ENCODE results near the gene ADGRG6.

ADGRG6 gene

DNA sequence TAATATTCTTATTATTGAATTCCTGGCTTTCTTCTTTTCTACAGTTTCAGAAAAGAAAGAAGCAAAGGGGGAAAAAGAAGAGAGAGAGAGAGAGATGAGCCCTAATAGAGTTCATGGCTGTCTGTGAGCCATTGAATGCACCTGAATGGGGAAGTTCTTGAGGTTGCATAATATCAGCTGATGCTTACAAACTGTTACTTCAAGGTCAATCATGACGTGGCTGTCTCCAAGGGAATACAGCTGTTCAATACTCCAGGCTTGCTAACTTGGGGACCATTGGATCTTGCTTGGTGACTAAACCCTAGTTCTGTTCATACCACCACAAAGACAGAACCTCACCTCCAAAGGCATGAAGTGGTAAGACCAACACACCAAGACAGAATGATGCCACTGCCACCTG is 180.4 kb downstream of the ADGRG6 start:
- Histone ChIP-seq H3K9ac (ENCODE audit: low read depth, low read length, poor library complexity, severe bottlenecking) (no peak overlapping the region), H3K9me2 (replicated peaks; ENCODE audit: low read depth, low read length) (no peaks in the 10 kb centered on the region), H3K4me1 (ENCODE audit: insufficient read depth, low read length, poor library complexity, severe bottlenecking) (peaks cover 6% of the 10 kb centered on the region), H3K4me3 (ENCODE audit: low read length, poor library complexity, severe bottlenecking) (no peak overlapping the region), H4K20me1 (ENCODE audit: insufficient read depth, low read length, poor library complexity, severe bottlenecking) (no peaks in the 10 kb centered on the region), H3K9me3 (ENCODE audit: insufficient read depth, low read depth, low read length) (0 out of 2 replicates have a peak, but pooled peaks cover 8% of the 10 kb centered on the region), H3F3A (ENCODE audit: low read depth) (no peaks in the 10 kb centered on the region), H3K27me3 (ENCODE audit: insufficient read depth, low read length, poor library complexity, severe bottlenecking) (no peaks in the 10 kb centered on the region), H2AFZ (ENCODE audit: low read length) (no peak overlapping the region), H3K4me2 (ENCODE audit: low read depth, low read length, poor library complexity, severe bottlenecking) (no peak overlapping the region), H3K36me3 (ENCODE audit: insufficient read depth, low read length) (no peaks in the 10 kb centered on the region), H3K79me2 (ENCODE audit: insufficient read depth, low read length) (no peaks in the 10 kb centered on the region)
- TF ChIP-seq EZH2phosphoT487 (IDR thresholded peaks at IDR 0.05; ENCODE audit: borderline replicate concordance), result no peak
- TF ChIP-seq, protein P1, sequence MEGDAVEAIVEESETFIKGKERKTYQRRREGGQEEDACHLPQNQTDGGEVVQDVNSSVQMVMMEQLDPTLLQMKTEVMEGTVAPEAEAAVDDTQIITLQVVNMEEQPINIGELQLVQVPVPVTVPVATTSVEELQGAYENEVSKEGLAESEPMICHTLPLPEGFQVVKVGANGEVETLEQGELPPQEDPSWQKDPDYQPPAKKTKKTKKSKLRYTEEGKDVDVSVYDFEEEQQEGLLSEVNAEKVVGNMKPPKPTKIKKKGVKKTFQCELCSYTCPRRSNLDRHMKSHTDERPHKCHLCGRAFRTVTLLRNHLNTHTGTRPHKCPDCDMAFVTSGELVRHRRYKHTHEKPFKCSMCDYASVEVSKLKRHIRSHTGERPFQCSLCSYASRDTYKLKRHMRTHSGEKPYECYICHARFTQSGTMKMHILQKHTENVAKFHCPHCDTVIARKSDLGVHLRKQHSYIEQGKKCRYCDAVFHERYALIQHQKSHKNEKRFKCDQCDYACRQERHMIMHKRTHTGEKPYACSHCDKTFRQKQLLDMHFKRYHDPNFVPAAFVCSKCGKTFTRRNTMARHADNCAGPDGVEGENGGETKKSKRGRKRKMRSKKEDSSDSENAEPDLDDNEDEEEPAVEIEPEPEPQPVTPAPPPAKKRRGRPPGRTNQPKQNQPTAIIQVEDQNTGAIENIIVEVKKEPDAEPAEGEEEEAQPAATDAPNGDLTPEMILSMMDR (conservative IDR thresholded peaks at IDR 0.05; ENCODE audit: low read length), result no peak

DNA sequence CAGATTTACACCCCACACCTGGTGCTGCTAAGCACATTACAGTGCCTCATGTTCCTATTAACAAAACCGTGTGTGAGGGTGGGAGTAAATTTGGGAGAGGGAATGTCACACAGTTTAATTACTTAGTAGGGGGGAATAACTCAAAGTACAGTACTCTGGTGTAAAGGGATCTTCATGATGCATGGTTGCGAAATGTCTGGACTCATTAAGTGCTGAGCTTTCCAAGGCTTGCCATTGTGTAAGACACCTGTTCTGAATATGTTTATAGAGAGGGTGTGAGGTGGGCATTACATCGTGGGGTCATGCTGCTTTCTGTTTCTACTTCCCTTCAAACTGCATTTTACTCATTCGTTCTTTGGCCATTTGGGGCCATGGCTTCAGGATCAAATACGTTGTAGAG is 181.2 kb downstream of the ADGRG6 start:
- no peak for TF ChIP-seq EZH2phosphoT487 (IDR thresholded peaks at IDR 0.05; ENCODE audit: borderline replicate concordance)
- TF ChIP-seq, protein P1 (conservative IDR thresholded peaks at IDR 0.05; ENCODE audit: low read length), result no peak
- H3K4me1 ChIP-seq (ENCODE audit: insufficient read depth, low read length, poor library complexity, severe bottlenecking), result peaks cover 6% of the 10 kb centered on the region
- no peaks in the 10 kb centered on the region for H3K79me2 ChIP-seq (ENCODE audit: insufficient read depth, low read length)
- H3K36me3 ChIP-seq (ENCODE audit: insufficient read depth, low read length), result no peaks in the 10 kb centered on the region
- H3F3A ChIP-seq (ENCODE audit: low read depth), result no peaks in the 10 kb centered on the region
- H3K9ac ChIP-seq (ENCODE audit: low read depth, low read length, poor library complexity, severe bottlenecking), result no peak overlapping the region
- no peaks in the 10 kb centered on the region for H4K20me1 ChIP-seq (ENCODE audit: insufficient read depth, low read length, poor library complexity, severe bottlenecking)
- no peaks in the 10 kb centered on the region for H3K27me3 ChIP-seq (ENCODE audit: insufficient read depth, low read length, poor library complexity, severe bottlenecking)
- no peak overlapping the region for H2AFZ ChIP-seq (ENCODE audit: low read length)
- H3K9me2 ChIP-seq (replicated peaks; ENCODE audit: low read depth, low read length), result no peaks in the 10 kb centered on the region
- H3K4me2 ChIP-seq (ENCODE audit: low read depth, low read length, poor library complexity, severe bottlenecking), result no peak overlapping the region
- H3K9me3 ChIP-seq (ENCODE audit: insufficient read depth, low read depth, low read length), result 0 out of 2 replicates have a peak, but pooled peaks cover 4% of the 10 kb centered on the region
- no peak overlapping the region for H3K4me3 ChIP-seq (ENCODE audit: low read length, poor library complexity, severe bottlenecking)

DNA sequence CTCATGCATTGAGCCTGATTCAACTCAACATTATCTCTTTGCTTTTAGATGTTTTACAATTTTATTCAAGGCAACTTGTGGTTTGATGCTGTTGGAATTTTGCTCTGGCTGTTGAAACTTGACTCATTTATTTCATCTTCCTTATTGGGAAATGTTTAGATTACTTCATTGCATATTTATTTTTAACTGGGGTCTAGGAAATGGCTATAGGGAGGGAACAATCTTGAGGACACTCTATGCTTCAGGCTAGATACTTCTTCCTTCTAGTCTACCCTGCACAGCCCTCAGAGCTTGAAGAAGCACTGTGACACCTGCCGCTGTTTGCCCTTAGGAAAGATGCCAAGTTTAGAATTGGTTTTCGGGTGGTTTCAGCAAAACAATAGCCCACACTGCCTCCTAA is 183.4 kb downstream of the ADGRG6 start:
- Histone ChIP-seq H3K4me3 (ENCODE audit: low read length, poor library complexity, severe bottlenecking) (no peak overlapping the region), H3K4me1 (ENCODE audit: insufficient read depth, low read length, poor library complexity, severe bottlenecking) (no peaks in the 10 kb centered on the region), H3K9me2 (replicated peaks; ENCODE audit: low read depth, low read length) (no peaks in the 10 kb centered on the region), H4K20me1 (ENCODE audit: insufficient read depth, low read length, poor library complexity, severe bottlenecking) (no peaks in the 10 kb centered on the region), H3F3A (ENCODE audit: low read depth) (no peaks in the 10 kb centered on the region), H3K79me2 (ENCODE audit: insufficient read depth, low read length) (no peaks in the 10 kb centered on the region), H3K9ac (ENCODE audit: low read depth, low read length, poor library complexity, severe bottlenecking) (no peak overlapping the region), H3K36me3 (ENCODE audit: insufficient read depth, low read length) (no peaks in the 10 kb centered on the region), H3K27me3 (ENCODE audit: insufficient read depth, low read length, poor library complexity, severe bottlenecking) (no peaks in the 10 kb centered on the region), H2AFZ (ENCODE audit: low read length) (no peak overlapping the region), H3K4me2 (ENCODE audit: low read depth, low read length, poor library complexity, severe bottlenecking) (no peak overlapping the region), H3K9me3 (ENCODE audit: insufficient read depth, low read depth, low read length) (no peaks in the 10 kb centered on the region)
- no peak for TF ChIP-seq EZH2phosphoT487 (IDR thresholded peaks at IDR 0.05; ENCODE audit: borderline replicate concordance)
- TF ChIP-seq, protein P1 (conservative IDR thresholded peaks at IDR 0.05; ENCODE audit: low read length), result no peak
